ENCODE results near the gene NQO1. TPM values are rescaled to one million over a fixed set of nuclear protein-coding genes. Genes with fewer than 3 reads are reported as not detected.

Gene NQO1
- total and polyA plus RNA-seq, 2 of the 8 experiments (the other 6 are each of a cell fraction or from before 2014, with no cell fraction given): 32.7 to 45.7 TPM

- no peak for TF ChIP-seq GABPA (IDR thresholded peaks at IDR 0.05; ENCODE audit: borderline replicate concordance, insufficient read depth, low read length)
- TF ChIP-seq GTF2F1 (IDR thresholded peaks at IDR 0.05; ENCODE audit: borderline replicate concordance, low read depth, low read length): no peak
- TF ChIP-seq CTBP2 (IDR thresholded peaks at IDR 0.05; ENCODE audit: borderline replicate concordance, insufficient read depth, insufficient read length, low read length): no peak
- TF ChIP-seq SP4 (IDR thresholded peaks at IDR 0.05; ENCODE audit: low read length): no peak
- no peak for TF ChIP-seq CHD7 (IDR thresholded peaks at IDR 0.05; ENCODE audit: insufficient replicate concordance, low read length)
- no peak for TF ChIP-seq TBP (IDR thresholded peaks at IDR 0.05; ENCODE audit: low read depth, low read length)
- TF ChIP-seq BACH1 (IDR thresholded peaks at IDR 0.05; ENCODE audit: low read length): no peak
- no peak for TF ChIP-seq SAP30 (IDR thresholded peaks at IDR 0.05; ENCODE audit: insufficient read depth, insufficient replicate concordance, low read length)
- TF ChIP-seq ZNF274 (IDR thresholded peaks at IDR 0.05; ENCODE audit: borderline replicate concordance, extremely low read depth, low read length): no peak
Observed at GRCh38 chr16:69741951-69742904, 15.9 kb upstream of the NQO1 start (continued).

Data from H1 (cell line).